HG03439 (cell line): ENCODE data around the gene DNHD1.

Experiments
- ATAC-seq: cut with Tn5 transposase; IDR thresholded peaks from one replicate; pipeline ENCODE4 v1.9.1; 2021; ENCODE audit warnings: mild to moderate bottlenecking, moderate library complexity; ENCODE audit not compliant: unreplicated experiment

Gene DNHD1

GRCh38 chr11:6608726-6609501 is 111.8 kb downstream of the DNHD1 start:
- no peak for ATAC-seq

GRCh38 chr11:6609502-6610015 is 112.5 kb downstream of the DNHD1 start:
- no peak for ATAC-seq

DNA sequence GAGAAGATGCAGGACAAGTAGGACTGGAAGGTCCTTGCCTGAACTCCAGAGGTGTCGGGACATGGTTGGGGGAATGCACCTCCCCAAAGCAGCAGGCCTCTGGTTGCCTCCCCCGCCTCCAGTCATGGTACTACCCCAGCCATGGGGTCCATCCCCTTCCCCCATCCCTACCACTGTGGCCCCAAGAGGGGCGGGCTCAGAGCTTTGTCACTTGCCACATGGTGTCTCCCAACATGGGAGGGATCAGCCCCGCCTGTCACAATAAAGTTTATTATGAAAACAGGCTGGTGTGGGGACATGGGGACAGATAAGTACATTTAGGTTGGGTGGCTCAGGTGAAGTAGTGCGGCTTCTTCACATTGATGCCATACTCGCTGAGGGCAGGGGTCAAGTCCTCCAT is 113.5 kb downstream of the DNHD1 start:
- ATAC-seq, result no peak

- ATAC-seq, result peak; percentile 1
Measured at GRCh38 chr11:6611092-6611962, 114.2 kb downstream of the DNHD1 start.

DNA sequence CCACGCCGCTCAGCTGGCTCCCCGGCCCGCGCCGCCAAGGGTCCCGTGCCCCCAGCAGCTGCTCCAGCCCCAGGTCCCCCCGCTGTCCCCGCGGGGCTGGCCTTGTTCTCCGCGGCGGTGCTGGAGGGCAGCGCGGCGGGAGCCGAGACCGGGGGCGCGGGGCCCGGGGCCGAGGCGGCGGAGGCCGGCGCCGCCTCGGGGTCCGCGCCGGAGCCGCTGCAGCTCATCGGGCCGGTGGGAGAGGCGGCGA is 114.8 kb downstream of the DNHD1 start:
- peak; percentile 4 for ATAC-seq

- ATAC-seq, result peak; percentile 87
Measured at GRCh38 chr11:6612213-6613041, 115.3 kb downstream of the DNHD1 start, which contains the start of gene TAF10. Gene TAF10, minus strand, starts transcription at chr11:6612216. Its CDS starts 27 bp downstream, at chr11:6612189.

DNA sequence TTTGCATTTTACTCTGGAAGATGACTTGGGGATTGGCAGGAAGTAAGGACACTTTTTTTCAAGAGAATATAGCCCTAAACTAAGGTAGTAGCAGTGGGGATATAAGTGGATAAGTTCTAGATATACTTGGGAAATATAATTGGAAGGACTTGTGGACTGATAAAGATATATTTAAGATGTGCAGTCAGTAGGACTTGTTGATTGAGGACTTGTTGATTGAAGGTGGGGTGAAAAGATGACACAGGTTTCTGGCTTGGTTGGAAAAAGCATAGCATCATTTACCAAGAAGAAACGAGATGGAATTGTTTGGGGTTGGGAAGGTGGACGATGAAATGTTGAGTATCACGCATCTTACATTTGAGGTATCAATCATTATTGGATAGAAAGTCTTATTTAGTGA is 116.4 kb downstream of the DNHD1 start:
- no peak for ATAC-seq

- ATAC-seq, result no peak
Measured at GRCh38 chr11:6614446-6614845, 117.4 kb downstream of the DNHD1 start.

DNA sequence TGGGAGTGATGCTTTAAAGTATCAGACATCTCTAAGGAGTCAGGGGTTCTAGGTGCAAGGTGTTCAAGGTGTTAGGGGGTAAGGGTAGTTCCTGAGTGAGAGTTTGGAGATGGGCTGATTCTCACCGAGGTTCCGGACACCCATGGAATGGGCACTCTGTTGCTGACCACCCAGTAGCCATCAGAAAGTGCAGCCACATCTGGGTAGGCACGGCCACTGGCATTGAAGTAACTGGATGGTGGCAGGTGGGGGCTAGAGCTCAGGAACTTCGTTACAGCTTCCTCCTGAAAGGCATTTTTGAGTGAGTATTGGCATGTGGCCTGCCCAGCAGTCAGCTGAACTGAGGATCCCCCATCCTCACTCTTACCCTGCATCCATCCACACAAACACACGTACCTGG is 118.0 kb downstream of the DNHD1 start:
- no peak for ATAC-seq

DNA sequence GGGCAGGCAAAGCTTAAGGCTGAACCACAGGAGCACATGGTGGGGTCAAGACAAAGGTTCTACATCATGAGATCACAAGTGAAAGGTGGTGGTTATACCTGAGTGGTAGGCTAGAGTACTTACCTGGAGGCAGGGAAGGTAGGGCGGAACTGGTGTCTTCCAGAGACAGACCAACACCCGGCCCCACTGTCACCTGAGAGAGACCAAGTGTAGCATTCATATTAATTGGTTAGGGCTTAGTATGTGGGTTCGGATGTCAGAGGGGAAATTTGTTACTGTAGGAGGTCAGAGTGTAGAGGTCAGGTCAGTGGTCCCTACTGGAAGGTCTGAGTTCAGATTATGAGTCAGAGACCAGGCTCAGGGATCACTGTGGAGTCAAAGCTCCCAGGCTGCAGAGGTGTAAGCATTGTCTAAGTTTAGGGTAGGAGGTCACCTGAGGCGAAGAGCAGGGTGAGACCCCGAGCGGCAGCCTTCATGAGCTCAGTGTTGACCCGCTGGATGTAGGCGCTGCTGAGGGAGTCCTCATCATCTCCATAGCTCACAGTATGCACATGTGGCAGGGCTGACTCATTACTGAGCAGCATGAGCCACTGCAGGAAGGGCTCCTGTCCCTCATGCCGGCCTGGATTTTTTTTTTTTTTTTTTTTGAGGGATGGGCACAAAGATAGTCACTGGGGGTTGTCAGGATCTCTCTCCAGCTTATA is 119.0 kb downstream of the DNHD1 start:
- ATAC-seq, result no peak

DNA sequence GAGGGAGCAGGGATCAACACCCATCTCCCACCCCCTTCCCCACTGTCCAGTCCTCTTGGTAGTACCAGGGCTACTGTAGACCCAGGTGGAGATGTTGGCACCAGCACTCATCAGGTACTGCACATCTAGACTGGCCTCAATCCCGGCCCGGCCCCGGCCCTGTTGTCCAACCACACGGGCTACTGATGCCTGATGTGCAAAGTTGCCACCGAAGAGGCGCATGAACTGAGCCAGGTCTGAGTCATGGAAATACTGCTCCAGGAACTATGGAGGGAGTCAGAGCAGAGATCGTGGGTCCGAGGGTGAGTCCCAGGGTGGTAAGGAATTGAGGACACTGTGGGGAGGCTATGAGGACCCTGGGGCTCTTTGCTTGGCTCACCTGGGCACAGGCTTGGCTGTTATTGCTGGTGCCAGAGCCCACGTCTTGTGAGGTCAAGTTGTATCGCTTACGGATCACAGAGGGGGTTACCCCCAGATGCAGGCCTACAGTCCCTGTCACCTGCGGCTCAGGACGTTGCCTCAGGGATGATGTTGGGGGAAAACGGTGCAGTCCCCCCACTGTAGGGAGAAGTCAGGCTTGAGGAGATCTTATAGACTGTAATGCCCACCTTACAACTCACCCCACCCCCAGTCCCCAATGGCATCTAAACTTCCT is 119.6 kb downstream of the DNHD1 start:
- no peak for ATAC-seq

- ATAC-seq, result no peak
Measured at GRCh38 chr11:6617315-6617781, 120.3 kb downstream of the DNHD1 start.

- no peak for ATAC-seq
Measured at GRCh38 chr11:6618117-6619003, 121.3 kb downstream of the DNHD1 start.

GRCh38 chr11:6619004-6619745 is 122.1 kb downstream of the DNHD1 start, which contains the start of gene TPP1:
Gene TPP1, minus strand, starts transcription at chr11:6619422. Its CDS starts 22 bp downstream, at chr11:6619400.
- ATAC-seq, result peak; percentile 99

DNA sequence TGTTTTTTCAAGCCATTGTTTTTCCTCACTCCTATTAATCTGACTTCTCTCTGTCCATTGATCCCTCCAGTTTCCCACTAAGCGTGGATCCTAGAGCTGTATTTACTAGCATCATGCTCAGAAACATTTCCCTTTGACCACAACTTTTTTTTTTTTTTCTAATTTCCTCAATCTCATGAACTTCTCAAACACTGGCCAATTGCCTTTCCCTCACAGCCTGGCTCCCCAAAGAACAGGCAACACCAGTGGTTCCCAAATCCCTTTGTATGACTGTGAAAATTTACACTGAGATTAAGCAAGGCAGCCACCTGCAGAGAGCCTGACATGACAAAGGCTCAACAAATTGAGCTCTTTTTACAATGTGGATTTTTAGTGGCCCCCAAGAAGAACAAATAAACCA is 123.6 kb downstream of the DNHD1 start:
- no peak for ATAC-seq
